Muscle of arm (tissue), 14 donors: ENCODE results near the gene LPCAT3. TPM values are rescaled to one million over a fixed set of nuclear protein-coding genes. Genes with fewer than 3 reads are reported as not detected.
"Not testable (repeated sequence)": the region's sequence is repeated elsewhere in the genome, so short reads cannot be mapped to it uniquely, and the experiment has no call there.

Source experiments
- DNase-seq: peaks from one replicate; pipeline ENCODE4 v3.0.0-alpha.2; 2013
- long read RNA-seq, 11 donors: transcript quantifications; one replicate each; lab custom pipeline, GENCODE V29; 2026
- polyA plus RNA-seq, 12 donors: library from polyadenylated mRNA; unstranded; fragments of 120-200 nt; gene quantifications; one replicate each; pipeline ENCODE4 v1.2.1, GENCODE V29; 2013; ENCODE audit not compliant: insufficient read length in 12 of 12

Gene LPCAT3, protein sequence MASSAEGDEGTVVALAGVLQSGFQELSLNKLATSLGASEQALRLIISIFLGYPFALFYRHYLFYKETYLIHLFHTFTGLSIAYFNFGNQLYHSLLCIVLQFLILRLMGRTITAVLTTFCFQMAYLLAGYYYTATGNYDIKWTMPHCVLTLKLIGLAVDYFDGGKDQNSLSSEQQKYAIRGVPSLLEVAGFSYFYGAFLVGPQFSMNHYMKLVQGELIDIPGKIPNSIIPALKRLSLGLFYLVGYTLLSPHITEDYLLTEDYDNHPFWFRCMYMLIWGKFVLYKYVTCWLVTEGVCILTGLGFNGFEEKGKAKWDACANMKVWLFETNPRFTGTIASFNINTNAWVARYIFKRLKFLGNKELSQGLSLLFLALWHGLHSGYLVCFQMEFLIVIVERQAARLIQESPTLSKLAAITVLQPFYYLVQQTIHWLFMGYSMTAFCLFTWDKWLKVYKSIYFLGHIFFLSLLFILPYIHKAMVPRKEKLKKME
- 10 to 100 TPM in 11 of 12 donors, not detected in 1; 16.1 to 29.3 (median 21.3) TPM for polyA plus RNA-seq
- long read RNA-seq, donor 1, transcript LPCAT3-201 (13 exons, 2,268 nt), result major isoform, 9 of 20 reads
- long read RNA-seq, donor 1, partial matches to known transcripts, result 11 of 20 reads
- long read RNA-seq, donor 1, other reads (novel, unspliced or antisense), result 0 of 20 reads
- long read RNA-seq, donor 2, partial matches to known transcripts, result 0 of 3 reads
- long read RNA-seq, donor 2, other reads (novel, unspliced or antisense), result 0 of 3 reads
- long read RNA-seq, donor 3, partial matches to known transcripts, result 0 of 1 reads
- long read RNA-seq, donor 3, other reads (novel, unspliced or antisense), result 0 of 1 reads
- long read RNA-seq, donor 4, result 0 reads
- long read RNA-seq, donor 5, result 0 reads
- long read RNA-seq, donor 6, partial matches to known transcripts, result 0 of 1 reads
- long read RNA-seq, donor 6, other reads (novel, unspliced or antisense), result 0 of 1 reads
- long read RNA-seq, donor 7, partial matches to known transcripts, result 0 of 2 reads
- long read RNA-seq, donor 7, other reads (novel, unspliced or antisense), result 0 of 2 reads
- long read RNA-seq, donor 8, partial matches to known transcripts, result 0 of 3 reads
- long read RNA-seq, donor 8, other reads (novel, unspliced or antisense), result 0 of 3 reads
- long read RNA-seq, donor 9, partial matches to known transcripts, result 34 of 45 reads
- long read RNA-seq, donor 9, other reads (novel, unspliced or antisense), result 7 of 45 reads
- long read RNA-seq, donor 10, partial matches to known transcripts, result 0 of 4 reads
- long read RNA-seq, donor 10, other reads (novel, unspliced or antisense), result 0 of 4 reads
- long read RNA-seq, donor 11, partial matches to known transcripts, result 0 of 1 reads
- long read RNA-seq, donor 11, other reads (novel, unspliced or antisense), result 0 of 1 reads

DNA sequence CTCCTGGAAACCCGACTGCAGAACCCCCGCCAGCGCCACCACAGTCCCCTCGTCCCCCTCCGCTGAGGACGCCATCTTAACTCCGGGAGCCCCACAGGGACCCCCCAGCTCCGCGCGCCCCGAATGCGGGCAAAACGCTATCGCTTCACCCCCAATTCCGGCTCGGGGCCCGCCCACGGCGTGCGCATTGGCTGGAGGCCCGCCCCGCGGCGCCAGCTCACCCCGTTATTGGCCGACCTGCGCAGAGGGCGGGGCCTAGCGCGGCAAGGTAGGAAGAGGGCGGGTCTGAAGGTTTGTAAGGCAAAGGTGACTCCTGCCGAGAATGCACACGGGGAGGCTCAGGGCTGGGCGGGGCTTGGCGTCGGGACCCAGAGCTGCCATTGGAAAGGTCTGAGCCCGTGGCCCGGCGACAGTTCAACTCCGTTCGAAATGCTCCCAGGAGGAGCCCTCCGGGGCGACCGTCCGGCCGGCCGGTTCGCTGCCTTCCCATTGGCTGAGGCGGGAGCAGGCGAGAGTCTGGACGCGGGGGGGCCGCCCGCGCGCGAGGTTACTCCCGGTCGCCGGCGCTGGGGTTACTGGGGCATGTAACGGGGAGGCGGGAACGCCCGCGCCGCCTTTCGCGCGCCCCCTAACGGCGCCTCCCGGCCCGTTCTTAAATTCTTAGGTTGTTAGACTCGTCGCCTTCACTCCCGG lies at the start of gene LPCAT3:
LPCAT3 (minus strand) TSS at position 127 of the 693 bp plus-strand sequence; CDS start at position 75, 52 bp downstream.
- peak; percentile 96 for DNase-seq

DNA sequence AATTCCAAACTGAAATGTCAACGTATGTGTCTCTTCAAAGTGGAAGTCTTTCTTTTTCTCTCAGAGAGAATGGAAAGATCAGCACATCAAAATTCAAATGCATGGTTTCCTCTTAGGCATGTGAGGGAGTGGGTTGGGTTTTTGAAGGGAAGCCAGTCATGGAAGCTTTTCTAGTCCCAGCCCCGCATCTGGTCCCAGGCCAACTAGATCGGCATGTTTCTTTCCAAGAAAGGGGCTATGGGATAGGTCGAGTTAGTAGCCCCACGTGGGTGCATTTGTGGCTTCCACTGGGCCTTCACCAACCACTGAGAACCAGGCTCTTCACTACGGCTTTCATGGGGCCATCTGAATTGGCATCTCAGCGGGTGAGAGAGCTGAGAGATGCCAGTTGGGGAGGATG lies 48.8 kb upstream of the LPCAT3 start:
- DNase-seq, result no peak

DNA sequence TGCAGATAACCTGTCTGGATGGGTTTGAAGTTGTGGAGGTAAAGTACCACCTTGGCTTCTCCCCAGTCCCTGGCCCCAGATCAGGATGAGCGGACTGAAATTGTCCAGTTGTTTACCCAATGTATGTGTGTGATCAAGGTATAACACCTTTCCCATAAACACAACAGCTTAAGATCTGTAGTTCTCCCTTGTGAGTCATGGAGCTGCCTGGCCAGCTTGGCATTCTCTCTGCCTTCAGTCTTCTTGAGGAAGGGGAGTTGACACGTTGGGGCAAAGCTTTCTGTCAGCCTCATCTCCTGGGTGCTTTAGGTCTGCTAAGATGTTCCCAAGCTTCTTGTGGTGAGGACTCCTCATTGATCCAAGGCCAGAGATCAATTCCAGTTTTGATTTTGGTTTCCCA lies 48.3 kb upstream of the LPCAT3 start:
- no peak for DNase-seq

GRCh38 chr12:7065073-7065623 lies 46.9 kb upstream of the LPCAT3 start:
- no peak for DNase-seq

- no peak for DNase-seq
These were observed 46.2 kb upstream of the LPCAT3 start for GRCh38 chr12:7064516-7064915.

DNA sequence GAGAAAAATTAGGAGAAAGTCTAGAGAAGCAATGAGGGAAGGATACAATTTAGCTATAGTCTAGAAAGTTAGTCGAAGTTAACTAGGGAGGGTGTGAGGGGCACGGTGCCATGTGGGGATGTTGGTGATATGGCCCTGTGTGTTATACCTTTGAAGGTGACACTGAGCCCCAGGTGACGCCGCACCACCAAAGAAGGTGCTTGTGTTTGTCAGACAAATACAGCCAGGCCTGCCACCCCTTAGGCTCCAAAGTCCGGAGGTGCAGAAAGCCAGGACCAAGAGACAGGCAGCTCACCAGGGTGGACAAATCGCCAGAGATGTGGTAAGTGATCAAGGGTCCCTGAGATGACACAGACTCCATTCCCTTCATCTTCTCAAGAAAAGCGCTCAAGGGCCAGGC lies 43.3 kb upstream of the LPCAT3 start:
- DNase-seq, result no peak

DNA sequence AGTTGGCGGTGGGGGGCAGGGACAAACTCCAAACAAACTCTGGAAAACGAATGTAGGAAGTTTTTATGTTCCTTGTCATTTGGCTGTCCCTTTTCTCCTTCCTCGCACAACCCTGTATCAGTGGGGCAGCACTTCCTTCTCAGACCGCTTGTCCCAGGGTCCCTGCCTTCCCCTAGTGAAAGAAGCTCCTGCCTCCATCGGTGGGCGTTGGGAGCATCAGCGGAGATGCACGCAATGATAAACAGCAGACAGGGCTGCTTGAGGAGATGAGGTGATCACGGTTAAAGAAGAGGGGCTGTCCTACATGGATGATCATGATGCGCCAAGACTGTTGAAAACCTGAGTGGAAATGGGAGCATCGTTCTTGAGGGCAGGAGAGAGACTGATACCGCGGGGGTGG lies 42.9 kb upstream of the LPCAT3 start:
- no peak for DNase-seq

- DNase-seq, result peak; percentile 92
These were observed 42.2 kb upstream of the LPCAT3 start, which contains the start of gene C1S for GRCh38 chr12:7060353-7060954. C1S (plus strand) TSS chr12:7060718; CDS start chr12:7061913, 1,195 bp downstream.

DNA sequence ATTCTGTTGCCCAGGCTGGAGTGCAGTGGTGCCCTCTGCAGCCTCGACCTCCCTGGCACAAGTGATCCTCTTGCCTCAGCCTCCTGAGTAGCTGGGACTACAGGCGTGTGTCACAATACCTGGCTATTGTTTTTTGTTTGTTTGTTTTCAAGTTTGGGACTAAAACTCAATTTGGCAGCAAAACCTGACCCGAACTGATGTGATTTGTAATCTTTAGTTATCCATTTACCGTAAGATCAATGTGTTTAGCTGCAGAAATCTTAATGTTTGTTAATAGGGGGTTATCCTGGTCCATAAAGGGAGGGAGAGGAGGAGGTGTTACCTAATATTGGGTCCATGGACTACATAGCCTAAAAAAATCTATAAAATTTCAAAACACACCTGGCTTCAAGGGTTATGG lies 41.5 kb upstream of the LPCAT3 start:
- no peak for DNase-seq

DNA sequence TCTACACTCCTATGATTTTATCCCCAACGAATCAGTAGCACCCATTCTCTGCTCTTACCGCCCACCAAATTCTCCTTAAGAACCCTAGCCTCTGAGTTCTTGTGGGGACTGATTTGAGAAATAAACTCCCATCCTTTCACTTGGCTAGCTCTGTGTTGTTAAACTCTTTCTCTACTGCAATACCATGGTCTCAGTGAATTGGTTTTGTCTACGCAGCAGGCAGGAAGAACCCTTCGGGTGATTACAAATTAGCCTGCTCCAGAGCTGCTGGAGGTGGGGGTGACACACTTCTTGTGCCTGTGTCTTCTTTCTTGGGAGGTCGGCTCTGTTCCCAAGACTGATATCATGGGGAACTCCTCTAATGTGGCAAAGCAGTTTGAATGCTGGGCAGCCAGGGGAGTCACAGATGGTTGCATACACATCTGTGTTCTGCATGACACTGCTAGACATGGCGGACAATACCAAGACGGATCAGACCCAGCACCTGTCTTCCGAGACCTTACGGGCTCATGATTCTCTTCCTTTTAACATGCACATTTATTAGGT lies 40.6 kb upstream of the LPCAT3 start:
- DNase-seq, result no peak

- DNase-seq, result no peak
These were observed 40.0 kb upstream of the LPCAT3 start for GRCh38 chr12:7058163-7058845.

GRCh38 chr12:7055736-7056135 lies 37.5 kb upstream of the LPCAT3 start:
- not testable (repeated sequence) for DNase-seq

DNA sequence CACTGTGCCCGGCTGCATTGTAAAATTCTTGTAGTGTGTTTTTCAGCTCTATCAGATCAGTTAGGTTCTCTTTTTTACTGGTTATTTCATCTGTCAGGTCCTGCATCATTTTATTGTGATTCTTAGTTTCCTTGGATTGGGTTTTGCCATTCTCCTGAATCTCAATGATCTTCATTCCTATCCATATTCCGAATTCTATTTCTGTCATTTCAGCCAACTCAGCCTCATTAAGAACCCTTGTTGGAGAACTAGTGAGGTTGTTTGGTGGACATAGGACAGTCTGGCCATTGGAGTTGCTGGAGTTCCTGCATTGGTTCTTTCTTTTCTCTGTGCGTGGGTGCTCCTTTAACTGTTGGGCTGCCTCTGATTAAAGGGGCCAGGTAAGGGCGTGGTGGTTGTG lies 36.6 kb upstream of the LPCAT3 start:
- DNase-seq, result no peak

DNA sequence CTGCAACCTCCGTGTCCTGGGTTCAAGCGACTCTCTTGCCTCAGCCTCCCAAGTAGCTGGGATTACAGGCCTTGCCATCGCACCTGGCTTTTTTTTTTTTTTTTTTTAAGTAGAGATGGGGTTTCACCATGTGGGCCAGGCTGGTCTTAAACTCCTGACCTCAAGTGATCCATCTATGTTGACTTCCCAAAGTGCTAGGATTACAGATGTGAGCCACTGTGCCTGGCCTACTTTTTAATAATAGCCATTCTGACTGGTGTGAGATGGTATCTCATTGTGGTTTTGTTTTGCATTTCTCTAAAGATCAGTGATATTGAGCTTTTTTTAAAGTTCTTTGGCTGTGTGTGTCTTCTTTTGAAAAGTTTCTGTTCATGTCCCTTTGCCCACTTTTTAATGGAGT lies 31.7 kb upstream of the LPCAT3 start:
- not testable (repeated sequence) for DNase-seq

GRCh38 chr12:7049445-7049951 lies 31.2 kb upstream of the LPCAT3 start:
- DNase-seq, result not testable (repeated sequence)

DNA sequence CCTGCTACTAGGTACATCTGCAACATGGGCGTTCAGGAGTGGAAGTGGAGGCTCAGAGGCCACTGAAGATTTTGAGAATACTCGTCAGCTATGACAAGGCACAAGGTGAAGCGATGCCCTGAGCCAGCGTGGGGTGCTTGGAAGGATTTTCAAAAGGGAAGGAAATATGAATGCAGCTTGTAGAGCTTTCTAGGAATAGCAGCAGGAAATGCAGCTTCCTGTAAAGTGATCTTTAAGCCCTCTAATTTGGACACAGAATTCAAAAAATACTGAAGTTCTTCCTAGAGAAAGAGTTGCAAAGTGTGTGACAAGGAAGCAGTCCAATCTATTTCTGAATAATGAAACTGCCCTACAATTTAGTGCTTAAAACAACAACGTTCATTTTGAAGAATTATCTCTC lies 29.0 kb upstream of the LPCAT3 start:
- DNase-seq, result no peak

DNA sequence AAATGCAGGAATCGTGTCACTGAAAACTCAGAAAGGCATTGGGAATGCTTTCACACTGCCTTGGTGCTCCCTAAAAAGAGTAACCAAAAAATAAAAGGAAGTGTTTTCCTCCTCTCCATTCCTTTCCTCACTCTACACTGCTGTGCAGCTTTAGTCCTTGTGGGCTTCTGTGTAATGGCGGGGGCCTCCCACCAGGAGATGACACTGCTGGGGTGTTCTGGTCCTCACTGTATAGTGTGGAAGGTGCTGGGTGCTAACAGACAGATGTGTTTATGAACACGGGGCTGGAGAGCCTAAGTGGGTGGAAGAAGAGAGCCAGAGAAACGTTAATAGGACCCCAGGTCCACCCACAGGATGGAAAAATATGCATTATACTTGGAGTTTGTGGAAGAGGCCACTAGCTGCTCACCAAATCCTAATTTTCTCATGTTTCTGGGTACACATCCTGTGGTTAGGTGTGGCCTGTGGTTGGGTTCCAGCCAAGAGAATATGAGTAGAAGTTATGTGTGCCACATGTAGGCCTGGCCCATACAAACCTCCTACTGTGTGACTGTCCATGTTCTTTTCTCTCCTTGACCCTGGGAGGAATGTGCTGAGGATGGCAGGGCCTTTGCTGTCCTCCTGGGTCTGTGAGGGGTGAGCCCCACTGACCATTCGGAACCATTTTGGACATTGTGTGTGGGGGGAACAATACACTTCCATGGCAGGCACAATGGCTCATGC lies 28.3 kb upstream of the LPCAT3 start:
- no peak for DNase-seq

DNA sequence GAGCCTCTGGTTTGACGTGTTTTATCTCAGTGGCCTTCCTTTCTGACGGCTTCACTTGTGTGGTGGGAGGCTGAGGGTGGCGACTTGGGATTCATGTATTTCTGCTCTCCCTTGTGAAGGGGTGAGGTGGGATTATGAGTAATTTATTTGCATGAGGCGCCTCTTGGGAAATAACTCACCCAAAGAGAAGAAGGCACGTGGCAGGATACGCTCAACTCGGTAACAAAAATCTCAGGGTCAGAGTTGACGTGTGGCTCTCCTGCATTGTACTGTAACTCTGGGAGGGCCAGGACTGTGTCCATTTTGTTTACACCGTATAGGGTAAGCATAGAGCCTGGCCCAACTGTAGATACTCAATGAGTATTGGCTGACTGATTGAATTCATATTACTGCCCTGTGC lies 27.6 kb upstream of the LPCAT3 start:
- no peak for DNase-seq
